Measurements from ENCODE around the gene PCID2.
A peak's percentile ranks its signal among the peaks of the same experiment; 100 is the strongest.
"Not testable (repeated sequence)": the region's sequence is repeated elsewhere in the genome, so short reads cannot be mapped to it uniquely, and the experiment has no call there.

PCID2 gene

GRCh38 chr13:113208421-113209335, at the start of gene PCID2:
TSS of gene PCID2 (minus strand) at chr13:113208669. CDS start at chr13:113208634, 35 bp downstream.
- peak; percentile 61 for DNase-seq (ENCODE audit: low read depth)

GRCh38 chr13:113257908-113258307, 49.4 kb upstream of the PCID2 start:
- DNase-seq (ENCODE audit: low read depth) = not testable (repeated sequence)

GRCh38 chr13:113252516-113253095, 44.1 kb upstream of the PCID2 start:
- DNase-seq (ENCODE audit: low read depth) = no peak

- DNase-seq (ENCODE audit: low read depth) = no peak
Measured at GRCh38 chr13:113245849-113246796, 37.7 kb upstream of the PCID2 start.

GRCh38 chr13:113243847-113244246, 35.4 kb upstream of the PCID2 start:
- DNase-seq (ENCODE audit: low read depth) = no peak

- not testable (repeated sequence) for DNase-seq (ENCODE audit: low read depth)
Measured at GRCh38 chr13:113241623-113242022, 33.2 kb upstream of the PCID2 start.

- no peak for DNase-seq (ENCODE audit: low read depth)
Measured at GRCh38 chr13:113239986-113240385, 31.5 kb upstream of the PCID2 start.

GRCh38 chr13:113239357-113239756, 30.9 kb upstream of the PCID2 start:
- no peak for DNase-seq (ENCODE audit: low read depth)

- DNase-seq (ENCODE audit: low read depth) = no peak
Measured at GRCh38 chr13:113238536-113238935, 30.1 kb upstream of the PCID2 start.

- no peak for DNase-seq (ENCODE audit: low read depth)
Measured at GRCh38 chr13:113233101-113233500, 24.6 kb upstream of the PCID2 start.

- no peak for DNase-seq (ENCODE audit: low read depth)
Measured at GRCh38 chr13:113232208-113233003, 23.9 kb upstream of the PCID2 start.

- no peak for DNase-seq (ENCODE audit: low read depth)
Measured at GRCh38 chr13:113231306-113232207, 23.1 kb upstream of the PCID2 start.

- DNase-seq (ENCODE audit: low read depth) = no peak
Measured at GRCh38 chr13:113229791-113230190, 21.3 kb upstream of the PCID2 start.

GRCh38 chr13:113229161-113229560, 20.7 kb upstream of the PCID2 start:
- DNase-seq (ENCODE audit: low read depth) = no peak

GRCh38 chr13:113226873-113227450, 18.5 kb upstream of the PCID2 start:
- DNase-seq (ENCODE audit: low read depth) = no peak

- no peak for DNase-seq (ENCODE audit: low read depth)
Measured at GRCh38 chr13:113225515-113225914, 17.0 kb upstream of the PCID2 start.

GRCh38 chr13:113224486-113224885, 16.0 kb upstream of the PCID2 start:
- no peak for DNase-seq (ENCODE audit: low read depth)

- no peak for DNase-seq (ENCODE audit: low read depth)
Measured at GRCh38 chr13:113223070-113223469, 14.6 kb upstream of the PCID2 start.

- DNase-seq (ENCODE audit: low read depth) = no peak
Measured at GRCh38 chr13:113220877-113221276, 12.4 kb upstream of the PCID2 start.

- DNase-seq (ENCODE audit: low read depth) = no peak
Measured at GRCh38 chr13:113220141-113220598, 11.7 kb upstream of the PCID2 start.

Data from CMK (cell line).